COLO829 (cell line): Measurements from ENCODE around the gene YIPF5.

Experiments used
- DNase-seq: peaks from one replicate; pipeline ENCODE4 v3.0.0; 2012; ENCODE audit warnings: low spot score

YIPF5 gene

GRCh38 chr5:144122641-144123040 lies 47.8 kb downstream of the YIPF5 start:
- no peak for DNase-seq

- DNase-seq = no peak
Observed at GRCh38 chr5:144122081-144122480, 48.4 kb downstream of the YIPF5 start.

GRCh38 chr5:144121577-144121976 lies 48.9 kb downstream of the YIPF5 start:
- no peak for DNase-seq

- DNase-seq = no peak
Observed at GRCh38 chr5:144120661-144121180, 49.7 kb downstream of the YIPF5 start.

- DNase-seq = no peak
Observed at GRCh38 chr5:144117412-144117811, 53.0 kb downstream of the YIPF5 start.

GRCh38 chr5:144114571-144114970 lies 55.9 kb downstream of the YIPF5 start:
- DNase-seq = no peak
